Activated CD8-positive, alpha-beta memory T cell treated with anti-CD3 and anti-CD28 coated beads, Interleukin-2, amount 50 U/mL, for 48 hours (primary cell): ENCODE results near the gene AQP12B.
"Not testable (repeated sequence)": the region's sequence is repeated elsewhere in the genome, so short reads cannot be mapped to it uniquely, and the experiment has no call there.

Experiments
- DNase-seq: peaks from one replicate; pipeline ENCODE4 v3.0.0-alpha.2; 2020

AQP12B gene

DNA sequence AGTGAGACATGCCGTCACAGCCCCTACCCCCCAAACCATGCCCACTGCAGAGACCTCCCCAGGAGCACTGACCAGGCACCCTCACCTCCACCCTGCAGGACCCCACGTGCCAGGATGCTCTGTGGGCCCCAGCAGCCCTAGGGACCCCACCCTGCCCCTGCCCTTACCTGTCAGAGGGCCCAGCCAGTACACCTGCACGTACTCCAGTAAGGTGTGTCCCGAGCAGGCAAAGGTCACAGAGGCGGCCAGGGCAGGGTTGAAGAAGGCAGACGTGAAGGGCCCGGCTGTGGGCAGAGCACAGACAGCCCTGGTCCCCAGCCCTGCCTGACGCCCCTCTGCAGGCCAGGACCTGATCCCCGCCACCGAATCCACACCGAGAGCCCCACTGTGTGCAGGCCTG, 2.5 kb downstream of the AQP12B start:
- DNase-seq: peak; percentile 26

DNA sequence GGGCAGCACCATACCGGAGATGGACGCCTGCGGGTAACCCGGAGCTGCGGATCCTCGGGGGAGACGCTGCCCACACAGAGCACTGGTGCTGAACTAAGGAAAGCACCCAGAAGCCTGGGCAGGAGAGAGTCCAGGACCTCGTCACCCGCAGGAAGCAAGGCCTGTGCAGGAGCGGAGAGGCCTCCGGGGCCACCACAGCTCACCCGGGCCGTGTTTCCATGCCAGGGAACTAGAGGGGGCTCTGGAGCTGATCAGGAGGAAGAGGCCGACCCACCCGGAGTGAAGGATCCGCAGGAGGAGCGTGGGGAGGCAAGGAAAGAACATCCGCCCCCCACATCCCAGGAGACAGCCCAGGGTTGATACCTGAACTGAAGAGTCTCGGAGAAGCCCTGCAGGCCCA, 3.8 kb downstream of the AQP12B start:
- not testable (repeated sequence) for DNase-seq

DNA sequence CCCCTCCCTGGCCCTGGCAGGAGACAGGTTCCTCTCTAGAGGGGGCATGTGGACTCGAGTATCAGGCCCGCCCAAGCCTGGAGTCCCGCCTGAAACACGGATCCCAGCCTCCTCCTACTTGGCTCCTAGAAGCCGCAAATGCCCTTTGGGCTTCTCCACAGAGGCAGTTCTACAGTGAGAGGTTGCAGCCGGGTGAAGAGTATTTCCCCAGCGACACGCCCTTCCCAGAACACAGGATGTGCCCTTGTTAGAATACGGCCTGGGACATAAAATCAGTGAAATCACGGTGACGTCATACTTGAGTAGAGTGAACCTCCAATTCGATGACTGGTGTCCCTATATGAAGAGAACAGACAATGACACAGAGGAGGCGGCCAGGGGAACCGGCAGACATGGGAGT, 4.6 kb downstream of the AQP12B start:
- not testable (repeated sequence) for DNase-seq

- not testable (repeated sequence) for DNase-seq
These were observed 7.3 kb downstream of the AQP12B start for GRCh38 chr2:240675345-240675744.

- DNase-seq: peak; percentile 7
These were observed 8.1 kb downstream of the AQP12B start for GRCh38 chr2:240674461-240675184.

- peak; percentile 43 for DNase-seq
These were observed 9.9 kb downstream of the AQP12B start for GRCh38 chr2:240672701-240673190.

- DNase-seq: no peak
These were observed 10.5 kb downstream of the AQP12B start for GRCh38 chr2:240672076-240672700.

GRCh38 chr2:240670950-240671349, 11.7 kb downstream of the AQP12B start:
- no peak for DNase-seq

- no peak for DNase-seq
These were observed 12.3 kb downstream of the AQP12B start for GRCh38 chr2:240670402-240670801.

DNA sequence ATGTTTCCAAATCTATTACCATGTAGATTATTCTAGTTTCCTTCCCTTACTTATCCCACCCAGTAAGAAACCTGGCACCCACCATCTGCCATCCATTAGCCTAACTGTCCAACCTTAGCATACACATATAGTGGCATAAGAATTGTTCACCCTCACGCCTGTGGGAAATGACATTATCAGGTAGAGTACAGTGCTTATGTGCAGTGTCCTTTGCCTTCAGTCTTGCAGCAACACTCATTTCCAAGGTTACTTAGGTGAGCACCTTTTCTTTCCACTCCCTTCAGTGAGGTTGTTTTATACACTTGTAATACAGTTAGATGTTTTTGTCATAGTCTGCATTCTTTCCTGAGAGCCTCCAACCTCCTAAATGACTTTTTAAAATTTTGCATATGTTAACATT, 18.1 kb downstream of the AQP12B start:
- DNase-seq: no peak

DNA sequence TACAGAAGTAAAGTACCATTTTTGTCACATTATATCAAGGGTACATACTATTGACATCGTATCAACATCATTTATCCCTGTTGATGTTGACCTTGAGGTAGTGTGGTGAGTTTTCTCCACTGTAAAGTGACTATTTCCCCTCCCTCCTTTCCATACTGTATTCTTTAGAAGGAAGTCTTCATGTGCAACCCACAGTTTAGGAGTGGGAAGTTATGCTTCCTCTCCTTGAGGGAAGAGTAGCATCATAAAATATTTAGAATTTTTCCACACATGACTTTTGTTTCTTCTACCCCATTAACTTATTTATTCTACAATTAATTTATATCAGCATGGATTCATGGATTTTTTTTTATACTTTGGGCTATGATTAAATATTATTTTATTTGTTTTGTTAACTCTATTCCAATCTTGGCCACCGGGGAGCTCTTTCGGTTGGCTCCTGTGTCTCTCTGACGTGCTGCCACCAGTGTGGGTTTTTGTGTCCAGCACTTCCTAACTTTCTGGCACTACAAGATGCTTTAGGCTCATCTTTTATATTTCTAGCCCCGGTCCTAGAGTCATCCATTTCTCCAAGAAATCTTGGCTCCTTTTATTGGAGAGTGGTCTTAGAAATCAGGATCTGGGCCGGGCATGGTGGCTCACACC, 19.0 kb downstream of the AQP12B start:
- DNase-seq: no peak

DNA sequence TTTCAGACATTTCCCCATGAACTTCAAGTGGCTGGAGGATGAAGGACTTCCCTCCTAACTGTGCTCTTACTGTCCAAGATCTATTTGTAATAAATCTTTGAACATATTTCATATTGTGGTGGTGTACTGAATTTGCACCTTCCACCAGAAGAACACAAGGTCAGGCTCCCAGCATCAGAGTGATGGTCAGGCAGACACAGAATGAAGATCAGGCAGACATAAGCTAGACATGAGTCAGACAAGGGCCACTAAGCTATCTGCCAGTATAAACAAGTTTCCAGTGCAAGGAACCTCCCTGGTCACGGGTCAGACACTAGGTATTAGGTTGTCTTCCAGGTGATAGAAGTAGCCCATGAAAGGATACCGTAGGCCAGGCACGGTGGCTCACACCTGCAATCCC, 20.0 kb downstream of the AQP12B start:
- no peak for DNase-seq

DNA sequence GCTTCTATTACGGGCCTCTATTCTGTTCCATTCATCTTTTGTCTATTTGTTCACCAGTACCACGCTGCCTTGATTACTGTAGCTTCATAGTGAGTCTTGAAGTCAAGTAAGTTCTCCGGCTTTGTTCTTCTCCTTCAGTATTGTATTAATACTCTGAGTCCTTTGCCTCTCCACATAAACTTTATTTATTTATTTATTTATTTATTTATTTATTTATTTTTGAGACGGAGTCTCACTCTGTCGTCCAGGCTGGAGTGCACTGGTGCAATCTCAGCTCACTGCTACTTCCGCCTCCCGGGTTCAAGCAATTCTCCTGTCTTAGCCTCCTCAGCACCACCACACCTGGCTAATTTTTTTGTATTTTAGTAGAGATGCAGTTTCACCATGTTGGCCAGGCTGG, 22.8 kb downstream of the AQP12B start:
- not testable (repeated sequence) for DNase-seq

GRCh38 chr2:240655931-240656886, 26.5 kb downstream of the AQP12B start:
- DNase-seq: no peak

- DNase-seq: no peak
These were observed 31.5 kb downstream of the AQP12B start for GRCh38 chr2:240651185-240651584.

GRCh38 chr2:240650254-240650965, 32.3 kb downstream of the AQP12B start:
- DNase-seq: no peak

DNA sequence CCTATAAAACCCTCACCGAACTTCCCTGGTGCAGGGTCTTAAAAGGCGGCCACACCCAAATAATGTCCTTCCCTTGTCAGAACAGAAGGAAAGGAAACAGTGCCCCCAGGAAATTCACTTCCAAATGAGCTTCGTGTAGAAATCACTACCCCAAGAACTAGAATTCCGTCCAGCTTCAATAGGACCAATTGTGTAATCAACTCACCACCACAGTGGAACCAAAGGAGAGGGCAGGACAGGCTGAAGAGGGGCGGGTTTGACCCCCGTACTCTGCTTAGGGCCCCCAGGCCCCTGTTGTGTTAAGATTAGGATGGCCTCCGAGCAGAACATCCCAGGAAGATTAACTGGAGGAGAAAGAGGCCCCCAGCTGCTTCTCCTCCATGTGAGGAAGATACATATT, 33.4 kb downstream of the AQP12B start:
- no peak for DNase-seq

GRCh38 chr2:240648650-240649275, 33.9 kb downstream of the AQP12B start:
- DNase-seq: no peak

DNA sequence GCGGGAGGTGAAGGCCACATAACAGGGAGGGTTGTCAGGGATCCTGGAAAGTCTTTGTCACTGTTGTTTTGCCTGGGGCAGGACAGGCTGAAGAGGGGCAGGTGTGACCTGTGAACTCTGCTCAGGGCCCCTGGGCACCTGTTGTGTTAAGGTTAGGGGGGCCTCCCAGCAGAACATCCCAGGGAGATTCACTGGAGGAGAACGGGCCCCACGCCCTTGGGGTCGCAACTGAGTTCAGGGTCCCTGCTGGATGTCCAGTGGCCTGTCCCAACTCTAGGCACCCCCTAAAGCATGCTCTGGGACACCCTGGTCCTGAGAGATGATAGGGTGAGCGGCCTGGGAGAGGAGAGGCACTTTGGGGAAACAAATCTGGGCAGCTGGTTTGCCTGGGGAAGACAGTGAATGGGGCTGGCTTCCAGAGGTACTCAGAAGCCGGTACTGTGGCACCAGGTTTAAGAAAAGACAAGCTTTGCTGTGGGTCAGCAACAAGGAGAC, 34.5 kb downstream of the AQP12B start:
- no peak for DNase-seq

DNA sequence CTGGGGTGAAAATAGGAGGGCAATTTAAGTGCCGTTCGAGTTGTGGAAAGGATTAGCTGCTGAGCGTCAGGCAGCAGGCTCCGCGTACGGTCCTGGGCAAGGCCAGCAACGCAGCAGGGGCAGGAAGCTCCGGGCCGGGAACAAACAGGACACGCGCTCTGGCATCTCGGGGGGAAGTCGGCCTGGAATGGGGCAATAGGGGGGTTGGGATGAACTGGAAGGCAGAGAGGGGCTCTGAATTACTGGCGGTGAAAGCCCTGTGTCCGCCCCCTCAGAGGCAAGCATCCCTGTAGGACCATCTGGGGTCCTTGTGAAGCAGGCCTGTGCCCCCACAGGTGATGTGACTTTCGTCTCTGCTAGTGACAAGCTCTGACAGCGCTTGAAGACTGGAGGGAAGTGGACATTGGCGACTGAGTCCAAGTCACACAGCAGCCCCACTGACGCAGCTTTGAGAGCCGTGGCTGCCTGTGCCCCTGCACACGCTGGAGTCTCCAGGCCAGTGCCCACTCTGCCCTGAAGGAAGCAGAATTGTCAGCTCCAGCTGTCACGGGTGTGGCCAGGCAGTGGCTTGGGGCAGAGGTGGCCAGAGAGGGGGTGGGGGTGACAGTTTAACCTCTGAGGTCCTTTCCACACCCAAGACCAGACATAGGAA, 35.1 kb downstream of the AQP12B start:
- DNase-seq: no peak
